Motor neuron (in vitro differentiated cells): Measurements from ENCODE around the gene UROC1. TPM values are rescaled to one million over a fixed set of nuclear protein-coding genes. Genes with fewer than 3 reads are reported as not detected.

Source experiments
- ATAC-seq, 8 experiments: fragments of 200-7000 bp; cut with Tn5 transposase; replicated peaks in 6 of 8; 2 replicates each; pipeline ENCODE4 v1.8.0; 2021; ENCODE audit warnings: mild to moderate bottlenecking in 8 of 8, moderate library complexity in 8 of 8
- H3K27ac ChIP-seq, 2 donors: fragments of 250-450 bp; sonication (Bioruptor Pico); 2 replicates each; pipeline ENCODE4 v1.9.0; 2021; ENCODE audit warnings: antibody characterized with exemption in 2 of 2, mild to moderate bottlenecking in 2 of 2, moderate library complexity in 1 of 2
- H3K4me1 ChIP-seq, 2 donors: fragments of 250-450 bp; sonication (Bioruptor Pico); replicated peaks in 1 of 2; 2 replicates each; pipeline ENCODE4 v1.6.1; 2021; ENCODE audit warnings: antibody characterized with exemption in 2 of 2, mild to moderate bottlenecking in 2 of 2, moderate library complexity in 1 of 2
- H3K4me3 ChIP-seq, 5 donors: fragments of 250-450 bp; sonication (Bioruptor Pico); 2 replicates each; pipeline ENCODE4 v1.9.0; 2021; ENCODE audit warnings: antibody characterized with exemption in 5 of 5, mild to moderate bottlenecking in 5 of 5, moderate library complexity in 4 of 5
- whole genome bisulfite sequencing, 10 experiments: fragments of 450-650 bp; shearing (Covaris generic); methylation state at CpG; one replicate each; pipeline ENCODE4 v1.0.0; 2022; 5-methylcytosine and 5-hydroxymethylcytosine counted together
- in situ Hi-C, 9 experiments: fragments of 400-800 bp; cut with MboI; loops; one replicate each; pipeline ENCODE4 v1.15.0; 2021; ENCODE audit warnings: low sequenced_read_pairs in 9 of 9, low pct_unique_long_range_greater_than_20kb in 2 of 9; ENCODE audit not compliant: unreplicated experiment in 9 of 9
- total RNA-seq, 8 experiments: library from RNA; unstranded; fragments of 300-600 nt; gene quantifications; 2 replicates each; pipeline versions ENCODE4 v1.2.3 to v1.2.4, GENCODE V29; 2022

The UROC1 gene
- total RNA-seq, 8 experiments from 2014 or later = 0.04 to 0.38 (median 0.10) TPM; not detected in 2

GRCh38 chr3:126514161-126514560, 3.4 kb downstream of the UROC1 start:
- in situ Hi-C loops = no loop called here
- H3K4me3 ChIP-seq = no peak overlapping the region
- no peak overlapping the region for H3K27ac ChIP-seq
- peaks cover 0 to 3% of the 10 kb centered on the region in 2 donors for H3K4me1 ChIP-seq
- 20 to 82% (median 67%) methylated on average over 1 to 9 of the region's 11 CpGs; no CpG with 5 or more reads in 4 of the 10 experiments for WGBS, 10 experiments
- ATAC-seq = no peak

- in situ Hi-C loops = no loop called here
- no peak for ATAC-seq
- 50 to 96% (median 66%) methylated on average over 1 to 7 of the region's 12 CpGs; no CpG with 5 or more reads in 4 of the 10 experiments for WGBS, 10 experiments
These were observed 4.5 kb downstream of the UROC1 start for GRCh38 chr3:126512916-126513650.

GRCh38 chr3:126512026-126512425, 5.5 kb downstream of the UROC1 start:
- 18 to 86% (median 59%) methylated on average over 2 to 7 of the region's 7 CpGs; no CpG with 5 or more reads in 5 of the 10 experiments for WGBS, 10 experiments
- ATAC-seq = peak in 3 of 8 experiments; percentile 31 to 45 (median 33)
- no peak overlapping the region for H3K4me3 ChIP-seq
- in situ Hi-C loops = no loop called here
- no peak overlapping the region for H3K27ac ChIP-seq
- peaks cover 0 to 3% of the 10 kb centered on the region in 2 donors for H3K4me1 ChIP-seq

More at GRCh38 chr3:126512916-126513650, 4.5 kb downstream of the UROC1 start:
- H3K4me3 ChIP-seq = no peak overlapping the region
- peaks cover 0 to 3% of the 10 kb centered on the region in 2 donors for H3K4me1 ChIP-seq
- H3K27ac ChIP-seq = no peak overlapping the region

GRCh38 chr3:126511291-126511690, 6.3 kb downstream of the UROC1 start:
- Histone ChIP-seq H3K4me1 (peaks cover 0 to 3% of the 10 kb centered on the region in 2 donors), H3K4me3 (no peak overlapping the region), H3K27ac (no peak overlapping the region)
- WGBS, 10 experiments = 0 to 100% (median 67%) methylated on average over 1 to 7 of the region's 7 CpGs; no CpG with 5 or more reads in 2 of the 10 experiments
- in situ Hi-C loops = no loop called here
- no peak for ATAC-seq

- 60 to 100% (median 88%) methylated on average over 1 to 6 of the region's 22 CpGs; no CpG with 5 or more reads in 5 of the 10 experiments for WGBS, 10 experiments
- no peak overlapping the region for H3K27ac ChIP-seq
- in situ Hi-C loops = no loop called here
- peaks cover 0 to 3% of the 10 kb centered on the region in 2 donors for H3K4me1 ChIP-seq
- H3K4me3 ChIP-seq = no peak overlapping the region
- ATAC-seq = no peak
These were observed 7.2 kb downstream of the UROC1 start for GRCh38 chr3:126510308-126510910.

- H3K4me1 ChIP-seq = peaks cover 0 to 3% of the 10 kb centered on the region in 2 donors
- 74 to 88% (median 80%) methylated on average over 1 to 11 of the region's 18 CpGs; no CpG with 5 or more reads in 3 of the 10 experiments for WGBS, 10 experiments
- no peak for ATAC-seq
- in situ Hi-C loops = no loop called here
- no peak overlapping the region for H3K27ac ChIP-seq
- H3K4me3 ChIP-seq = no peak overlapping the region
These were observed 7.8 kb downstream of the UROC1 start for GRCh38 chr3:126509597-126510307.

- Histone ChIP-seq H3K4me1 (peaks cover 0 to 3% of the 10 kb centered on the region in 2 donors), H3K27ac (no peak overlapping the region), H3K4me3 (no peak overlapping the region)
- WGBS, 10 experiments = 17 to 100% methylated on average over 1 to 2 of the region's 4 CpGs; no CpG with 5 or more reads in 8 of the 10 experiments
- ATAC-seq = peak in 3 of 8 experiments; percentile 61 to 88 (median 74)
- in situ Hi-C loops = no loop called here
These were observed 9.0 kb downstream of the UROC1 start for GRCh38 chr3:126508564-126508964.

- in situ Hi-C loops = no loop called here
- Histone ChIP-seq H3K4me3 (no peak overlapping the region), H3K4me1 (peaks cover 0 to 3% of the 10 kb centered on the region in 2 donors), H3K27ac (no peak overlapping the region)
- 80 to 100% (median 100%) methylated on average over 1 to 3 of the region's 9 CpGs; no CpG with 5 or more reads in 5 of the 10 experiments for whole genome bisulfite sequencing, 10 experiments
- no peak for ATAC-seq
These were observed 9.7 kb downstream of the UROC1 start for GRCh38 chr3:126507886-126508285.

GRCh38 chr3:126503701-126504100, 13.9 kb downstream of the UROC1 start:
- 0 to 100% (median 88%) methylated on average over 1 to 7 of the region's 10 CpGs; no CpG with 5 or more reads in 6 of the 10 experiments for WGBS, 10 experiments
- ATAC-seq = no peak
- Histone ChIP-seq H3K4me1 (peaks cover 14 to 15% of the 10 kb centered on the region in 2 donors), H3K27ac (no peak overlapping the region), H3K4me3 (no peak overlapping the region)
- in situ Hi-C loops = no loop called here

GRCh38 chr3:126502656-126503055, 14.9 kb downstream of the UROC1 start:
- ATAC-seq = no peak
- H3K27ac ChIP-seq = no peak overlapping the region
- 67 to 100% (median 100%) methylated on average over 1 of the region's 1 CpG; no CpG with 5 or more reads in 5 of the 10 experiments for WGBS, 10 experiments
- in situ Hi-C loops = no loop called here
- no peak overlapping the region for H3K4me3 ChIP-seq
- H3K4me1 ChIP-seq = peaks cover 14 to 15% of the 10 kb centered on the region in 2 donors

GRCh38 chr3:126501736-126502135, 15.8 kb downstream of the UROC1 start:
- no peak overlapping the region for H3K4me3 ChIP-seq
- no peak overlapping the region for H3K27ac ChIP-seq
- in situ Hi-C loops = no loop called here
- H3K4me1 ChIP-seq = peaks cover 14 to 15% of the 10 kb centered on the region in 2 donors
- ATAC-seq = peak in 5 of 8 experiments; percentile 18 to 66 (median 57)
- 40 to 100% (median 60%) methylated on average over 1 to 7 of the region's 7 CpGs; no CpG with 5 or more reads in 1 of the 10 experiments for WGBS, 10 experiments

- in situ Hi-C loops = no loop called here
These were observed 16.5 kb downstream of the UROC1 start for GRCh38 chr3:126501054-126501453.

More at GRCh38 chr3:126501054-126501453, 16.5 kb downstream of the UROC1 start:
- peaks cover 14 to 15% of the 10 kb centered on the region in 2 donors for H3K4me1 ChIP-seq
- no peak overlapping the region for H3K4me3 ChIP-seq
- 40 to 100% (median 67%) methylated on average over 1 to 3 of the region's 5 CpGs; no CpG with 5 or more reads in 7 of the 10 experiments for WGBS, 10 experiments
- peak in 5 of 8 experiments; percentile 21 to 47 (median 25) for ATAC-seq
- H3K27ac ChIP-seq = no peak overlapping the region
